ENCODE data around the gene BCAT1. TPM values are rescaled to one million over a fixed set of nuclear protein-coding genes. Genes with fewer than 3 reads are reported as not detected.

BCAT1 gene
- total and polyA plus RNA-seq, 2 of the 8 experiments (the other 6 are each of a cell fraction or from before 2014, with no cell fraction given), result 19.7 to 263 TPM

DNA sequence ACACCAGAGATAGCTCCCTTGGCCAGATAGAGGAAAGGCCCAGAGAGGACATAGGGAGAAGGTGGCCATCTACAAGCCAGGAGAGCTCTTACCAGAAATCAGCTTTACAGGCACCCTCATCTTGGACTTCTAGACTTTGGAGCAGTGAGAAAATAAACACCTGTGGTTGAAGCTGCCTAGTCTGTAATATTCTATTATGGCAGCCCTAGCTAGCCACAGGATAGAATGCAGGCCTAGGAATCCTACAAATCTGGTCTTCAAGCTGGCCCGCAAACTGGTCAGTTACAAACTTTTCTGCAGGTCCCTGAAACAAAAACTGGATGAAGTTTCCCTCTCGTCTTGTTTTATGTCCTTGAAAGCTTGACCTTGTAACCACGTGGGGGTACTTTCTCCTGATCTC, 92.4 kb downstream of the BCAT1 start (continued):
- TF ChIP-seq CHD7 (IDR thresholded peaks at IDR 0.05; ENCODE audit: insufficient replicate concordance, low read length) (no peak), TBP (IDR thresholded peaks at IDR 0.05; ENCODE audit: low read depth, low read length) (no peak), USF2 (IDR thresholded peaks at IDR 0.05; ENCODE audit: low read length) (no peak), SUZ12 (IDR thresholded peaks at IDR 0.05; ENCODE audit: low read length) (no peak), POLR2A (IDR thresholded peaks at IDR 0.05; ENCODE audit: control extremely low read depth in 1 of 2, low read depth in 2 of 2, low read length in 2 of 2) (no peak), EGR1 (IDR thresholded peaks at IDR 0.05; ENCODE audit: borderline replicate concordance, low read depth, low read length) (no peak), SP1 (IDR thresholded peaks at IDR 0.05; ENCODE audit: low read depth, low read length) (no peak), KDM5A (IDR thresholded peaks at IDR 0.05; ENCODE audit: low read length) (no peak)

All from H1 (cell line).